WTC11 (cell line): Measurements from ENCODE around the gene CCNB2.

Source experiments
- AFF4 ChIP-seq: sonication (generic); formaldehyde crosslinking; IDR thresholded peaks from 2 replicates; pipeline ENCODE4 v1.8.1; 2023; ENCODE audit warnings: mild to moderate bottlenecking, missing genetic modification reagents, borderline replicate concordance
- CREB1 ChIP-seq: sonication (generic); formaldehyde crosslinking; IDR thresholded peaks from 2 replicates; pipeline ENCODE4 v1.8.0; 2023; ENCODE audit warnings: mild to moderate bottlenecking, missing genetic modification reagents
- CTCF ChIP-seq: fragments of 200-600 bp; IDR thresholded peaks from 2 replicates; pipeline ENCODE4 v1.8.0; 2022; ENCODE audit warnings: antibody characterized with exemption
- ELF4 ChIP-seq: sonication (generic); formaldehyde crosslinking; IDR thresholded peaks from 2 replicates; pipeline ENCODE4 v1.8.1; 2022; ENCODE audit warnings: low read depth, mild to moderate bottlenecking, moderate library complexity, missing genetic modification reagents
- ETV6 ChIP-seq: sonication (generic); formaldehyde crosslinking; IDR thresholded peaks from 2 replicates; pipeline ENCODE4 v1.8.1; 2022; ENCODE audit warnings: mild to moderate bottlenecking, missing genetic modification reagents
- JUN ChIP-seq: sonication (generic); formaldehyde crosslinking; IDR thresholded peaks from 2 replicates; pipeline ENCODE4 v1.8.0; 2023; ENCODE audit warnings: mild to moderate bottlenecking, missing genetic modification reagents
- MAX ChIP-seq: sonication (generic); formaldehyde crosslinking; IDR thresholded peaks from 2 replicates; pipeline ENCODE4 v1.8.0; 2022; ENCODE audit warnings: mild to moderate bottlenecking, missing genetic modification reagents
- SMAD3 ChIP-seq: sonication (generic); formaldehyde crosslinking; IDR thresholded peaks from 2 replicates; pipeline ENCODE4 v1.8.0; 2022; ENCODE audit warnings: missing genetic modification reagents, mild to moderate bottlenecking, borderline replicate concordance
- SP1 ChIP-seq: sonication (generic); formaldehyde crosslinking; conservative IDR thresholded peaks from 2 replicates; pipeline ENCODE4 v1.8.1; 2022; ENCODE audit warnings: missing genetic modification reagents
- STAT6 ChIP-seq: sonication (generic); formaldehyde crosslinking; conservative IDR thresholded peaks from 2 replicates; pipeline ENCODE4 v1.8.1; 2023; ENCODE audit warnings: mild to moderate bottlenecking, low read depth, missing genetic modification reagents, moderate library complexity
- USF1 ChIP-seq: sonication (generic); formaldehyde crosslinking; IDR thresholded peaks from 2 replicates; pipeline ENCODE4 v1.8.0; 2022; ENCODE audit warnings: mild to moderate bottlenecking, missing genetic modification reagents
- USF2 ChIP-seq: sonication (generic); formaldehyde crosslinking; IDR thresholded peaks from 2 replicates; pipeline ENCODE4 v1.8.1; 2023; ENCODE audit warnings: mild to moderate bottlenecking, missing genetic modification reagents, moderate library complexity
- ZBTB43 ChIP-seq: sonication (generic); formaldehyde crosslinking; IDR thresholded peaks from 2 replicates; pipeline ENCODE4 v1.8.1; 2023; ENCODE audit warnings: mild to moderate bottlenecking, missing genetic modification reagents
- ZNF232 ChIP-seq: sonication (generic); formaldehyde crosslinking; IDR thresholded peaks from 2 replicates; pipeline ENCODE4 v1.8.0; 2022; ENCODE audit warnings: mild to moderate bottlenecking, missing genetic modification reagents

GRCh38 chr15:59060348-59060747, 44.6 kb upstream of the CCNB2 start:
- TF ChIP-seq ETV6 (CRISPR knock-in tag), result no peak
- TF ChIP-seq MAX (CRISPR knock-in tag), result no peak
- TF ChIP-seq CTCF, result no peak
- no peak for TF ChIP-seq SMAD3 (CRISPR knock-in tag)
- TF ChIP-seq AFF4, result no peak
- TF ChIP-seq ELF4, result no peak
- TF ChIP-seq ZNF232, result no peak
- no peak for TF ChIP-seq CREB1 (CRISPR knock-in tag)
- no peak for TF ChIP-seq JUN (CRISPR knock-in tag)
- no peak for TF ChIP-seq SP1 (CRISPR knock-in tag)
- no peak for TF ChIP-seq USF1
- no peak for TF ChIP-seq ZBTB43
- TF ChIP-seq USF2 (CRISPR knock-in tag), result no peak
- no peak for TF ChIP-seq STAT6 (CRISPR knock-in tag)
